Measurements from ENCODE around the gene MAPK8. TPM values are rescaled to one million over a fixed set of nuclear protein-coding genes. Genes with fewer than 3 reads are reported as not detected.

Gene MAPK8
- total RNA-seq, 1 experiment from 2014 or later = 52.9 TPM

GRCh38 chr10:48468866-48469511 lies 162.5 kb downstream of the MAPK8 start (continued):
- TF ChIP-seq FOXP4 (CRISPR knock-in tag; IDR thresholded peaks at IDR 0.05) = no peak
- no peak for TF ChIP-seq NFATC4 (CRISPR knock-in tag; IDR thresholded peaks at IDR 0.05)
- no peak for TF ChIP-seq FOXJ3 (CRISPR knock-in tag; IDR thresholded peaks at IDR 0.05; ENCODE audit: borderline replicate concordance)
- TF ChIP-seq ZNF671 (CRISPR knock-in tag; IDR thresholded peaks at IDR 0.05) = no peak
- TF ChIP-seq, protein P1, sequence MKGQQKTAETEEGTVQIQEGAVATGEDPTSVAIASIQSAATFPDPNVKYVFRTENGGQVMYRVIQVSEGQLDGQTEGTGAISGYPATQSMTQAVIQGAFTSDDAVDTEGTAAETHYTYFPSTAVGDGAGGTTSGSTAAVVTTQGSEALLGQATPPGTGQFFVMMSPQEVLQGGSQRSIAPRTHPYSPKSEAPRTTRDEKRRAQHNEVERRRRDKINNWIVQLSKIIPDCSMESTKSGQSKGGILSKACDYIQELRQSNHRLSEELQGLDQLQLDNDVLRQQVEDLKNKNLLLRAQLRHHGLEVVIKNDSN (CRISPR knock-in tag; IDR thresholded peaks at IDR 0.05) = no peak
- TF ChIP-seq, protein P2, sequence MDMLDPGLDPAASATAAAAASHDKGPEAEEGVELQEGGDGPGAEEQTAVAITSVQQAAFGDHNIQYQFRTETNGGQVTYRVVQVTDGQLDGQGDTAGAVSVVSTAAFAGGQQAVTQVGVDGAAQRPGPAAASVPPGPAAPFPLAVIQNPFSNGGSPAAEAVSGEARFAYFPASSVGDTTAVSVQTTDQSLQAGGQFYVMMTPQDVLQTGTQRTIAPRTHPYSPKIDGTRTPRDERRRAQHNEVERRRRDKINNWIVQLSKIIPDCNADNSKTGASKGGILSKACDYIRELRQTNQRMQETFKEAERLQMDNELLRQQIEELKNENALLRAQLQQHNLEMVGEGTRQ (CRISPR knock-in tag; IDR thresholded peaks at IDR 0.05) = no peak

DNA sequence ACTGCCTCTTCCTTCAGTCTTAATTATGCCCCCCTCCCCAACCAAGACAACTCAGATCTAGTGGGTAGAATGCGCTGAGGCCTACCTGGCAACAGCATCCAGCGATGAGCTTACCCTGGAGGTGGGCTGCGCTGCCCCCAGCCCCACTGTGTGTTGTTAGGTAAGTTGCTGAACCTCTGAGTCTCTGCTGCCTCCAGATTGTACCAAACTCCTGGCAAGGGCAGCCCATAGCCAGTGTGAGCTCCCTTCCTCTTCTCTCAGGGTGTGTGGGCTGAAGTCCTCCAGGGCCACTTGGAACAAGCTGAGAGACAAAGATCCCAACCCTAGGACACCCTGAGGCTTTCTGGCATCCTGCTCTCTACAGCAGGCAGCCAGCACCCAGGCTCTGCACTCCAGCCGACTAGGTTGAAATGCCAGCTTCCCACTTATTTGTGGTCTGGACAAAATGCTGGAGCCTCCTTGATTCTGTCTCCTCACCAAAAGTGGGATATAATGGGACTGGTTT lies 163.1 kb downstream of the MAPK8 start:
- Mint-ChIP-seq H3K36me3 (peaks cover 15% of the 10 kb centered on the region), H3K9me3 (peaks cover 10% of the 10 kb centered on the region), H3K27me3 (ENCODE audit: low read depth) (peaks cover 15% of the 10 kb centered on the region), H3K27ac (no peak overlapping the region; the same call in 1 of the 2 replicates), H3K4me1 (peaks cover 37% of the 10 kb centered on the region), H3K4me3 (no peak overlapping the region)
- CTCF ChIA-PET = interaction anchor here (0.6 to 3.6 kb wide), 8 partner anchors 10 to 188 kb away, joined by 3 to 24 read pairs (median 6); no protein-coding TSS in a partner anchor
- no peak for DNase-seq (ENCODE audit: low spot score)
- TF ChIP-seq ZNF281 (CRISPR knock-in tag; IDR thresholded peaks at IDR 0.05) (no peak), TEAD1 (CRISPR knock-in tag; IDR thresholded peaks at IDR 0.05) (no peak), JUN (CRISPR knock-in tag; IDR thresholded peaks at IDR 0.05) (no peak), TCF7 (CRISPR knock-in tag; IDR thresholded peaks at IDR 0.05; ENCODE audit: low read depth) (no peak), NFE2L1 (CRISPR knock-in tag; IDR thresholded peaks at IDR 0.05) (no peak), FOXP4 (CRISPR knock-in tag; IDR thresholded peaks at IDR 0.05) (no peak), CREM (CRISPR knock-in tag; IDR thresholded peaks at IDR 0.05) (no peak), ZNF219 (CRISPR knock-in tag; IDR thresholded peaks at IDR 0.05; ENCODE audit: borderline replicate concordance) (no peak), ATF1 (CRISPR knock-in tag; IDR thresholded peaks at IDR 0.05) (no peak), AR (CRISPR knock-in tag; IDR thresholded peaks at IDR 0.05) (no peak), NR1H2 (CRISPR knock-in tag; IDR thresholded peaks at IDR 0.05) (no peak), JAZF1 (CRISPR knock-in tag; IDR thresholded peaks at IDR 0.05) (no peak), ZNF317 (CRISPR knock-in tag; IDR thresholded peaks at IDR 0.05; ENCODE audit: borderline replicate concordance, low read depth) (no peak)
- TF ChIP-seq, protein P3, sequence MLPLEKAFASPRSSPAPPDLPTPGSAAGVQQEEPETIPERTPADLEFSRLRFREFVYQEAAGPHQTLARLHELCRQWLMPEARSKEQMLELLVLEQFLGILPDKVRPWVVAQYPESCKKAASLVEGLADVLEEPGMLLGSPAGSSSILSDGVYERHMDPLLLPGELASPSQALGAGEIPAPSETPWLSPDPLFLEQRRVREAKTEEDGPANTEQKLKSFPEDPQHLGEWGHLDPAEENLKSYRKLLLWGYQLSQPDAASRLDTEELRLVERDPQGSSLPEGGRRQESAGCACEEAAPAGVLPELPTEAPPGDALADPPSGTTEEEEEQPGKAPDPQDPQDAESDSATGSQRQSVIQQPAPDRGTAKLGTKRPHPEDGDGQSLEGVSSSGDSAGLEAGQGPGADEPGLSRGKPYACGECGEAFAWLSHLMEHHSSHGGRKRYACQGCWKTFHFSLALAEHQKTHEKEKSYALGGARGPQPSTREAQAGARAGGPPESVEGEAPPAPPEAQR (CRISPR knock-in tag; IDR thresholded peaks at IDR 0.05) = no peak
- POLR2A ChIA-PET = no interaction called here
- ATAC-seq = no peak
